Stimulated activated naive CD8-positive, alpha-beta T cell treated with anti-CD3 and anti-CD28 coated beads, Interleukin-15, amount 100 ng/mL, for 72 hours (primary cell): ENCODE results near the gene TMEM72.
A peak's percentile ranks its signal among the peaks of the same experiment; 100 is the strongest.

Experiments used
- ATAC-seq: fragments of 150-1000 bp; cut with Tn5 transposase; 2 replicates; pipeline ENCODE4 v1.10.0; 2021; ENCODE audit warnings: mild to moderate bottlenecking, moderate library complexity
- DNase-seq, 2 donors: peaks; one replicate each; pipeline ENCODE4 v3.0.0; 2021 to 2022
- H3K27ac Mint-ChIP-seq, 2 donors: one replicate each; pipeline ENCODE4 v1.8.0; 2022; ENCODE audit warnings: mild to moderate bottlenecking in 2 of 2, mixed read lengths in 2 of 2, moderate library complexity in 2 of 2
- H3K27me3 Mint-ChIP-seq: one replicate; pipeline ENCODE4 v1.8.0; 2022; ENCODE audit warnings: mixed read lengths
- H3K4me1 Mint-ChIP-seq: one replicate; pipeline ENCODE4 v1.8.0; 2022; ENCODE audit warnings: mild to moderate bottlenecking, mixed read lengths
- H3K4me3 Mint-ChIP-seq, 2 donors: one replicate each; pipeline ENCODE4 v1.8.0; 2022; ENCODE audit warnings: mild to moderate bottlenecking in 2 of 2, mixed read lengths in 2 of 2, moderate library complexity in 1 of 2
- H3K9me3 Mint-ChIP-seq, 2 donors: one replicate each; pipeline ENCODE4 v1.8.0; 2022; ENCODE audit warnings: mixed read lengths in 2 of 2

Gene TMEM72

DNA sequence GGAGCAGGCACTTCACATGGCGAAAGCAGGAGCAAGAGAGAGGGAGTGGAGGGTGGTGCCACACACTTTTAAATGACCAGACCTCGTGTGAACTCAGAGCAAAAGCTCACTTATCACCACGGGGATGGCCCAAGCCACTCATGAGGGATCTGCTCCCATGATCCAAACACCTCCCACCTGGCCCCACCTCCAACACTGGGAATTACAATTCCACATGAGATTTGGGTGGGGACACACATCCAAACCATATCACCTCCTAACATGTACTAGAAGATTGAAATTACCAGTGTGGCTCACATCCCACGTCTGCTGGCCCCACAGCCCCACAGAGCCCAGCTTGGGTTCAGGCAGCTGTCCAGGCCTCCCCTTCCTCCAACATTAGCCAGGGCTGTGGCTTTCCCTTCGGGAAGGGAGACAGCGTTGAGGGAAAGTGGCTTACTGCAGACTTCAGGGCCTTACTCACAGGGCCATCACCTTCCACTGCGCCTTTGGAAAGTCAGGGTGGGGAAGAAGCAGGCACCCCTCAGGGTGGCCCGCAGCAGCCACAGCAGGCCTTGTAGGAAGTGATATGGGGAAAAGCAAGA lies 59.8 kb downstream of the TMEM72 start:
- H3K9me3 Mint-ChIP-seq = no peaks in the 10 kb centered on the region
- no peak overlapping the region for H3K27ac Mint-ChIP-seq
- DNase-seq (no peak), ATAC-seq (no peak)
- no peak overlapping the region for H3K4me3 Mint-ChIP-seq
- no peaks in the 10 kb centered on the region for H3K27me3 Mint-ChIP-seq
- H3K4me1 Mint-ChIP-seq = peaks cover 60% of the 10 kb centered on the region

DNA sequence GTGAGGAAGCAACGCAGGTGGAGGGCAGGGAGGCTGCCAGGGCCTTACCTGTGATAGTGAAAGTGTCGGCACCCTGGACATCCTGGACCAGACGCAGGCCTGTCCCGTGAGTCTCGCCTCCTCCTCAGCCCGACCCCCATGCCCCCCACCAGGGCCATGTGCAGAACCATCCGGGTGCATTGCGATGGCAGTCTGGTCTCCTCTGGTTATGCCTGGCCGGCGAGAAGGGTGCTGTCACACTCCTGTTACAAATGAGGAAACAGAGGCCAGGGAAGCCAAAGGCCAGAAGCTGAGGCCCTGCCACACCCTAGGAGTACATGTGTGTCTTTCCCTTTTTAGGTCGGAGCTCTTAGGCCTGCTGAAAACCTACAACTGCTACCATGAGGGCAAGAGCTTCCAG lies 60.3 kb downstream of the TMEM72 start:
- no peak for DNase-seq
- Mint-ChIP-seq H3K27ac (no peak overlapping the region), H3K9me3 (no peaks in the 10 kb centered on the region), H3K4me3 (no peak overlapping the region), H3K27me3 (no peaks in the 10 kb centered on the region), H3K4me1 (peaks cover 60% of the 10 kb centered on the region)
- no peak for ATAC-seq

GRCh38 chr10:44971935-44972757 lies 61.0 kb downstream of the TMEM72 start:
- H3K4me3 Mint-ChIP-seq = no peak overlapping the region
- no peak overlapping the region for H3K27ac Mint-ChIP-seq
- DNase-seq (no peak), ATAC-seq (no peak)
- no peaks in the 10 kb centered on the region for H3K27me3 Mint-ChIP-seq
- H3K4me1 Mint-ChIP-seq = peaks cover 57% of the 10 kb centered on the region
- no peaks in the 10 kb centered on the region for H3K9me3 Mint-ChIP-seq

GRCh38 chr10:44972874-44973306 lies 61.8 kb downstream of the TMEM72 start:
- DNase-seq = no peak
- ATAC-seq = peak; percentile 3
- Mint-ChIP-seq H3K4me1 (peaks cover 49% of the 10 kb centered on the region), H3K27me3 (no peaks in the 10 kb centered on the region), H3K27ac (no peak overlapping the region), H3K9me3 (no peaks in the 10 kb centered on the region), H3K4me3 (no peak overlapping the region)

- peak overlapping the region; percentile 2 to 65 for H3K27ac Mint-ChIP-seq
- ATAC-seq (no peak), DNase-seq (peak in 1 of 2 donors; percentile 29)
- no peaks in the 10 kb centered on the region for H3K27me3 Mint-ChIP-seq
- no peaks in the 10 kb centered on the region for H3K9me3 Mint-ChIP-seq
- H3K4me3 Mint-ChIP-seq = peak overlapping the region; percentile 28 to 78
- H3K4me1 Mint-ChIP-seq = peaks cover 46% of the 10 kb centered on the region
Measured at GRCh38 chr10:44973323-44974081, 62.4 kb downstream of the TMEM72 start.

DNA sequence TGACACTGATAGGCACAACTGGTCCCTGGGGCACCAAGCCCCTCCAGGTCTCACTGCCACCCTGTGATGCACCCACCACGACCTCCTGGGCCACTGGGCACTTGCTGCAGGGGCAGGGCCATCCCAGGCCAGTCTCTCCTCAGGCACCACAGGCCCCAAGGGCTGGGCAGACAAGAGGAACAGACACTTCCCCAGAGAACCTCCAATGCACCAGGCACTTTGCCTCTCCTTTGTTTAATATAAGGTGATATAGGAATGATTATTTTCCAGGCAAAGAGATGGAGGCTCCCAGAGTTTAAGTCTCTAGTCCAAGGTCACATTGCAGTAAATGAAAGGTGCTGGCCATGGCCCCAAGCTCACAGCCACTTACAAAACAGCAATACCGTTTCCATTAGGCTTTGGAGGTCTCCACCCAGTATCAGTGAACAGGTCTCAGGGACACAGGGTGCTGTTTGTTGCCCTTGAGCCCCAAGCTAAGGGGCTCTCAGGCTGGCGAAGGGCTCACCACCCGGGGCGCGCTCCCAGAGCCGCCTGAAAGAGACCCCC lies 63.0 kb downstream of the TMEM72 start:
- no peaks in the 10 kb centered on the region for H3K27me3 Mint-ChIP-seq
- DNase-seq (no peak), ATAC-seq (peak; percentile 2)
- no peaks in the 10 kb centered on the region for H3K9me3 Mint-ChIP-seq
- peaks cover 43% of the 10 kb centered on the region for H3K4me1 Mint-ChIP-seq
- H3K4me3 Mint-ChIP-seq = peak overlapping the region; percentile 72 to 78
- peak overlapping the region; percentile 65 to 78 for H3K27ac Mint-ChIP-seq

- ATAC-seq = peak; percentile 84
- Mint-ChIP-seq H3K4me1 (peaks cover 39% of the 10 kb centered on the region), H3K27me3 (no peaks in the 10 kb centered on the region), H3K9me3 (no peaks in the 10 kb centered on the region), H3K27ac (peak overlapping the region; percentile 65 to 78), H3K4me3 (peak overlapping the region; percentile 72 to 78)
- peak; percentile 73 to 77 for DNase-seq
Measured at GRCh38 chr10:44974628-44975430, 63.7 kb downstream of the TMEM72 start.

DNA sequence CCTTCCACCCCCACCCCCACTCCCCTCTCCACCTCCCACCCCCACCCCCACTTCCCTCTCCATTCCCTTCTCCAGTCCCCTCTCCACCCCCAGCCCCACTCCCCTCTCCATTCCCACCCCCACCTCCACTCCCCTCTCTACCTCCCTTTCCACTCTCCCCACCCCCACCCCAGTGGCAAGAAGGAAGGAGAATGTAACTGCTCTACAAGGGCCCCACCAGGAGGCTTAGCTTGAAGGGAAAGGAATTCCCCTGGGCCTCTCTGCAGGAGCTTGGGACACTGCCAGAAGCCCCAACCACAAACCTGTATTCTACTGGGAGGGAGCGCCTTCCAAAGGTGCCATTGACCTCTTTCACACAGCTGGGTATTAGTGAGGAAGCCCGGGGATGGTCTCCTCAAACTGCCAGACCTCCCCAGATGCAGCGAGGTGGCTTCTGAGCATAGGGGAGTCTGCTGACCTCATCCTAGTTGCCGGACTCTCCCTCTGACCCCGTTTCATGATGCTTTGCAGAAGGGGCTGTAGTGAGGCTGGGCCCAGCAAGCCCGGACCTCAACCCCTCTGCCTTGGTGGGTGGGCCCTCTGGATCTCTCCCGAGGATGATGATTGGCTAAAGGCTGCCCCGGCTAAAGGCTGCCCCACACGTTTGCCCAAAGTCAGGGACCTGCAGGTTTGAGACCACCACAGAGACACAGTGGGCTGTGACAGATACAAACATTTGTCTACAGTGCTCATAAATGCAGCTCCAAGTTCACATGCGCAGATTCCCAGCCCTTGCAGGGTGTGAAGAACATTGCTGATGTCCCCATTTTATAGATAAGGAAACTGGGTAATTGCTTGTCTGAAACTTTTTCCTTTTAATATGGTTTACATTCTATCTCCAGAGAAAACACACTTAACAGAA lies 64.5 kb downstream of the TMEM72 start:
- Mint-ChIP-seq H3K4me1 (peaks cover 39% of the 10 kb centered on the region), H3K9me3 (no peaks in the 10 kb centered on the region), H3K27ac (no peak overlapping the region), H3K27me3 (no peaks in the 10 kb centered on the region), H3K4me3 (peak overlapping the region in 1 of 2 donors; percentile 78)
- no peak for DNase-seq
- peak; percentile 4 for ATAC-seq

DNA sequence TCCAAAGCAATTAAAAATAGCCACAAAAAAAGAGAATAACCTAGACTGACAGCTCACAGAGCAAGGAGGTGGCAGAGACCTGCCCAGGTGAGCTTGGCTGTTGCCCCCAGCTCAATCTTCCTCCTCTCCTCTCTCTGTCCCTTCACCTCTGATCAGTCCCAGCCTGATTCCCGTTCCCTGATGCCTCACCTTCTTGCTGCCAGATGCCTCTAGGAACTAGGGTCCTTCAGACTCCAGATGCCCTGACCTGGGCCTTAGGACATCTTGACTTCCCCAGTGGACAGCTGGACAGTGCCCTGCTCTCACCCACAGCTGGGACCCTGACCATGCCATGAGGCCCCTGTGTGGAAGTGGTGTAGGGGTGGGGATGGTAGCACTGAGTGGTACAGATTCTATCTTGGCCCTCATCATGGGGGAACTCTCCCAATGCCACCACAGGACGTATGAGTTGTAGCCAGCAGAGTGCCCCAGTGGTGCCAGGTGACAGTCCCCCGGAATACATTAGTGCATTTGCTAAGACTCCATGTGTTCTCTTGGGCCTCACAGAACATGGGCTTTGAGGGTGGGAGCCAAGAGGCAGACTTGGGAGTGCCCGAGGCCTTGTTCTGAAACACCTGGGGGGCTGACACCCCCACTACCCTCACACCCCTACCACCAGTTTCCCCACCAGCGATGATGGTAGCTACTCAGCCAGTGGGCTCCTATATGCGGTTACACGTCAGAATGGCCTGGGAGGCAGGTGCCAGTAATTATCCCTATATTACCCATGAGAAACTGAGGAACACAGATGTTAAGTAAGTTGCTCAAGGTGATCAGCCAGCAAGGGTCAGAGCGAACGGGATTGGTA lies 65.4 kb downstream of the TMEM72 start:
- H3K4me1 Mint-ChIP-seq = peaks cover 39% of the 10 kb centered on the region
- no peaks in the 10 kb centered on the region for H3K27me3 Mint-ChIP-seq
- peak overlapping the region in 1 of 2 donors; percentile 5 for H3K4me3 Mint-ChIP-seq
- no peaks in the 10 kb centered on the region for H3K9me3 Mint-ChIP-seq
- peak overlapping the region in 1 of 2 donors; percentile 48 for H3K27ac Mint-ChIP-seq
- no peak for DNase-seq
- ATAC-seq = no peak

GRCh38 chr10:44977287-44978212 lies 66.4 kb downstream of the TMEM72 start:
- no peak for DNase-seq
- Mint-ChIP-seq H3K4me1 (peaks cover 39% of the 10 kb centered on the region), H3K27me3 (no peaks in the 10 kb centered on the region), H3K27ac (peak overlapping the region in 1 of 2 donors; percentile 48), H3K4me3 (peak overlapping the region in 1 of 2 donors; percentile 39), H3K9me3 (no peaks in the 10 kb centered on the region)
- no peak for ATAC-seq

DNA sequence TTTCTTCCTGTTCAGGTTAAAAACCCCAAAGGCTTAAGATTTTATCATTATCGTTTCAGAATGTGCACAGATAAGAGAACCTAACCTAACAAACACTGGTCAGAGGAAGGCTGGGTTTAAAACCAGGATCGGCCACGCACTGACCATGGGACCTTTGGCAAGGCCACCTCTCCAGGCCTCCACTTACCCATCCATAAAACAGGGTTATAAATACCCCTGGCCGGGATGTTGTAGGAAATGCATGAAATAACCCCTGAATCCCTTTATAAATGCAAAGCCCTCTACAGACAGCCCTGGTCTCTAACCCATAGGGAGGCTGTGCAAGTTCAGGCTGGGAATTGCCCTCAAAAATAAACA lies 67.1 kb downstream of the TMEM72 start:
- Mint-ChIP-seq H3K27ac (no peak overlapping the region), H3K4me1 (peaks cover 35% of the 10 kb centered on the region), H3K4me3 (peak overlapping the region in 1 of 2 donors; percentile 44), H3K9me3 (no peaks in the 10 kb centered on the region), H3K27me3 (no peaks in the 10 kb centered on the region)
- DNase-seq = no peak
- ATAC-seq = no peak

DNA sequence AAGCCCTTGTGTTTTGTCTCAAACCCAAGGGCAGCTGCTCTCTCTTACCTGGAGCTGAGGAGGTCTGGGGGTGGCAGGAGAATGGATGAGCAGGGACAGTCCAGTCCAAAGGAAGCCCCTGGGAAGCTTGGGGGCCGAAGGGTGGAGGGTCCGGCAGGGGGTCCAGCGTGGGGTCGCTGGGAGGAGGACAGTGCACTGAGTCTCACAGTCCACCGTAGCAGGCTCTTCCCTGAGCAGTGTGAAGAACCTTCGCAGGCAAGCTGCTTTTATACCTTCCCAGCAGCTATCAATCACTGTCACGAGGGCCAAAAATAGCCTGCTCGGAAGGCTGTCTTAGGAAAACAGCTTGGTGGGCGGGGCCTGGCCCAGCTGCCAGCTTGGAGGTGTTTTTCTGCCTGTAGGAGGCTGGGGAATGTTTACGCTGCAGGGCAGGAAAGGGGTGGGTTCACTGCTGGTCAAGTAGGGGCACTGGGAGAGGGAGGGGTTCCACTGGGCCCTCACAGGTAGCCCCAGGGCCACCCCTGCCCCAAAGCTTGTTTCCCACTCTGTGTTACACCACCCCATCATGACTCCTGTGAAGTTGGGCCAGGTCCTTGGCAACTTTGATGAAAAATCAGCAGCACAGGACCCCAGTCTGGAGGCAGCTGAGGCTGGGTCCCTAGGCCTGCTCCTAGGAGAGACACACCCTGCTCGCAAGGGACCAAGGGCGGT lies 67.6 kb downstream of the TMEM72 start, which contains the start of gene DEPP1:
TSS of gene DEPP1 (minus strand) at position 240 of the 711 bp plus-strand sequence. CDS start 779 bp downstream, outside the sequence.
- H3K9me3 Mint-ChIP-seq = no peaks in the 10 kb centered on the region
- H3K4me1 Mint-ChIP-seq = peaks cover 35% of the 10 kb centered on the region
- ATAC-seq (no peak), DNase-seq (no peak)
- no peak within 1 kb of the TSS for H3K27ac Mint-ChIP-seq
- no peaks in the 10 kb centered on the region for H3K27me3 Mint-ChIP-seq
- H3K4me3 Mint-ChIP-seq = peak within 1 kb of the TSS in 1 of 2 donors; percentile 44
